ENCODE measurements around the gene ASB18.

The ASB18 gene

DNA sequence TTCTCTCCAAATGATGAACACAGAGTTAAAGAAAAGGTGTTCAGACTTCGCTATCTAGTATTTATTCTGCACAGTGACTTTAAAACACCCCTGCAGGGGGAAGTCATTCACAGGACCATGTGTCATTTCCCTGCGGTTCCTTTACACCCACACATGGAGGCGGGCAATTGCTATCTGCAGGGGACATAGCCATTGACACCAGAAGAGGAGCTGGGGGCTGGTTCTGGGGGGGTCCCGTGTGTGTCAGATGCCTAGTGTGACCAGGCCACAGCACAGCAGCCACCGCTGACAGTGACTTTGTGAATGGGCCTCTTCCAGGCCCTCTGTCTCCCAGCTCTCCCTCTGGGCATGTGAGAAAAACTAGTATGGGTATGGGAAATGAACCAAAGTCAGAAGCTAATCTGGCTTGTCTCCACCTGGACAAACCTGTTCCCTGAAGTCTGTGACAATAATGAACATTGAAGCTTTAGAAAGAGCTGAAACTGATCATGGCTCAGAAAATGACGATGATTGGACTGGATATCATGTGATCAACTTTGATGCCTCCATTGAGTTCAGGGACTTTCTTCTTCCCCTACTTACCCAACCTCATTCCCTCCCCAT is 88.6 kb downstream of the ASB18 start:
- no peak for DNase-seq (ENCODE audit: low read depth in 2 of 2)

DNA sequence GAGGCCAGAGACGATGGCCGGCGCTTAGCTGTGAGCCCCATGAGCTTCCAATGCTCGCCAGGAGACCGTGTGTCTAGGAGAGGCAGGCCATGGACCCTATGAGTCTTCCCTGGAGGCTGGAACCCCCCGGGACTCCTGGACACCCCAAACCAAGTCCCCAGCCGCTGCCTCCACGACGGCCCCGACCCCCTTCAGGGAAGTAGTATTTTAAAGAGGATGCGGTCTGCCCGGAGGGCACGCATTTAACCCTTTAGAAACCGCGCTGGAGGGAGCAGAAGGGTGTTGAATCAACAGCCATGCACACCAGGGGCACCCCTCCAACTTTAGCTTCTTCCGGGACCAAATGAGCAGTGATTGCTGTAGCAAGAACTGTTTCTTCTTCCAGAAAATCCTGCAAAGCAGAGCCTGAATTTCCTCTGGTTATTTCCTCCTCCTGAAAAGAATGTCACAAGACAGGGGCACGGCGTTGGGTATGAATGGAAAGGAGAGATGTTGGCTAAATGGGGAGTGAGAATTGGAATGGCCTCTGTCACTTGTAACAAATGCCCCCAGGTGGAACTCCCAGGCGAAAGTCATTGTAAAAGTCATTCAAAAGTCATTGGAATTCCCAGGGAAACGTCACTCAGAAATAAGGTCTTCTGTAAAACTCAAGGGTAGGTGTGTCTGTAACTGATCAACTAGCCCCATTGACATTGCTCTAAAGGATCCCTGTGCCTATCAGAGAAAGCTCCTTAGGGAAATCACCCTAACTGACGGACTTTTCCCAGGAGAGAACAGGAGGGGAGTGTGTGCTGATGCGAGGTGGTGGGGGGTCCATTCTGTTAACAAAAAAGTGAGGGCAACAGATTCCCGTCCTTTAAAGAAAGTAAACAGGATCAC is 90.2 kb downstream of the ASB18 start:
- DNase-seq (ENCODE audit: low read depth in 2 of 2) = no peak

- no peak for DNase-seq (ENCODE audit: low read depth in 2 of 2)
These were observed 91.0 kb downstream of the ASB18 start for GRCh38 chr2:236173036-236173728.

DNA sequence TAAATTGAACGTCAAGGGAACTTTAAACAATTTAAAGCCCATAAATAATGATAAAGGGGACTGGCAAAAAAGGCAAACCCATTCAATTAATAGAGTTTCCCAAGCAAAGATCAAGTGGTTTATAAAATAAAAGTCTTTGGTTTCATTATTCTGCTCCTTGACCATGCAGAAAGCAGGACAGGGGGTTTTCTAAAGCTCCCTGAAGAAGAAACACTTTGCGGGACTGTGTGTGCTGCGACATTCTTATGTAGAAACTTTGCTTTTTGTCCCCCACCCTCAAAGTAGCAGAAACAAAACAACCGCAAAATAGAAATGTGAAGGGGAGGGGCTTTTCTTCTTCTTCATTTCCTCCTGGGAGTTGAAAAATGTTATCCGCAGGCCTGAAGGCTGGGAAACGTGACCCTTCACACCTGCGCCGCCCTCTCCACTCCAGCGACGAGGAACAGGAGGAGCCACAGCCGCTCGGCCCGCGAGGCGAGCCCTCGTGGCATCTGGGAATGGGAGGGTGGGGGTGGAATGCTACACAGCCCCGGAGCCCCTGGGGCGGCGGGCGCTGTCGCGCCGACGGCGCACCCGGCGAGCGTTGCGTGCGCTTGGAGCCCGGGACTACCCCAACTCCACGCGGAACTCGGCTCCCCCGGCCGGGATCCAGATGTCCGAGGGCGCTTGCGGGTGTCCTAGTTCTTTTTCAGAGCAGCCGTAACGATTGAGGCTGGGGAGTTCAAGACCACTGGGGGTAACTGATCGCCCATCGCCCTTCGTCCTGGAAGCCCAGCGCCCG is 91.8 kb downstream of the ASB18 start:
- no peak for DNase-seq (ENCODE audit: low read depth in 2 of 2)

GRCh38 chr2:236171680-236172254 is 92.4 kb downstream of the ASB18 start:
- no peak for DNase-seq (ENCODE audit: low read depth in 2 of 2)

- DNase-seq (ENCODE audit: low read depth in 2 of 2) = no peak
These were observed 93.0 kb downstream of the ASB18 start for GRCh38 chr2:236171181-236171679.

DNA sequence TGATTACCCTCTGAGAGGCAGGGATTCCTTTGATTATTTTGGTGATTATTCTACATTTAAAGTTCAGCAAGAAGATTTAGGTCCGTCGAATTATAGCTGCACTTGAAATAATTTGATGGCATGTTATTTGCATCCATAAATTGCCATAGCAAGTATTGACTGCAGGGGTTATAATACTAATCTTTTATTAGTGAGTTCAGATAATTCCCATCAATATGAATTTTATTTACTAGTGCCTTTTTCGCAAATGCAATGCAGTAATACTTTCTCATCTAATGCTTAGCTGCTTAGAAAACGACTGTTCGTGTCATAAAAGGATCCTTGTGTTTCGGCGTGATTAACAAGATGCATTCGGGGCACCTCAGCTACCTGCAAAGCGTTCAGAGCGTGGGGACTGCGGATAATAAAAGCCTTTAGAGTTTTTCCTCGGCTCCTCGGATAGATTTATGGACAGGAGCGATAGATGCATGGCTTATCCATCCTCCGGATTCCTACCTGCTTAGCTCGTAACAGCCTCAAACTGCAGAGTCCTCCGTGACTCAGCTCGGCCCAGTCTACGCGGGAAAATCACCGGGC is 93.5 kb downstream of the ASB18 start:
- DNase-seq (ENCODE audit: low read depth in 2 of 2) = no peak

- no peak for DNase-seq (ENCODE audit: low read depth in 2 of 2)
These were observed 94.2 kb downstream of the ASB18 start for GRCh38 chr2:236169741-236170589.

- DNase-seq (ENCODE audit: low read depth in 2 of 2) = no peak
These were observed 95.0 kb downstream of the ASB18 start for GRCh38 chr2:236169151-236169721.

GRCh38 chr2:236168110-236169080 is 95.8 kb downstream of the ASB18 start, which contains the start of gene GBX2:
GBX2 (minus strand) TSS chr2:236168386; CDS start chr2:236167971, 415 bp downstream.
- DNase-seq (ENCODE audit: low read depth in 2 of 2) = no peak

DNA sequence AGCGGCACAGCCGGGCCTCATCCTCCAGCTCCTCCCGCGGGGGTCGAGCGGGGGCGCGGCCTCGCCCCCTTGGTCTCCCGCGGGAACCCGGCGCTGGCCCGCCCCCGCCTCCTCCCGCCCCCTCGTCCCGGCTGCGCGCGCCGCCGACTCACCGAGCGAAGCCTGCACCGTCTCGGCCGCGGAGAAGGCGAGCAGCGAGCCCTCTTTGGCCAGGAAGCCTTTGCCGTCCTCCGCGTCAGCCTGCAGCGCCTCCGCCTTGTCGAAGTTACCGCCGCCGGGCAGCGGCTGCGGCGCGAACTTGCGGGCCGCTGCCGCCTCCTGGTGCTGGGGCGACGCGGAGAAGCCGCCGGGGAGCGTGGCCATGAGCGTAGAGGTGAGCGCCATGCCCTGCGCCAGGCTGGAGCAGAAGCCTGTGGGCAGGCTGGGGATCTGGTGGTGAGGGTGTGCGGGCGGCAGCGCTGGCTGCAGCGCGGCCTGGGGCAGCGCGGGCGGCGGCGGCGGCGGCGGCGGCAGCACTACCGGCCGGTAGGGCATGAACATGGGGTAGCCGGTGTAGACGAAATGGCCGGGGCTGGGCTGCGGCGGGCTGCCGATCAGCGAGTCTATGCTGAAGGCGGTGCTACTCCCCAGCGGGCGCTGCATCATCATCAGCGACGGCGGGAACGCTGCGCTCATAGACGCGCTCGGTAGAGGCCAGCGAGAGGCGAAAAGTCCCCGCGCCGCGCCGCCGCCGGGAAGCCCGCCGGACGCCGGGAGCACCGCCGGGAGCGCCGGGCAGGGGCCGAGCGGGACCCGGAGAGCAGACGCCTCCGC is 96.7 kb downstream of the ASB18 start:
- no peak for DNase-seq (ENCODE audit: low read depth in 2 of 2)

GRCh38 chr2:236166796-236167296 is 97.4 kb downstream of the ASB18 start:
- no peak for DNase-seq (ENCODE audit: low read depth in 2 of 2)

DNA sequence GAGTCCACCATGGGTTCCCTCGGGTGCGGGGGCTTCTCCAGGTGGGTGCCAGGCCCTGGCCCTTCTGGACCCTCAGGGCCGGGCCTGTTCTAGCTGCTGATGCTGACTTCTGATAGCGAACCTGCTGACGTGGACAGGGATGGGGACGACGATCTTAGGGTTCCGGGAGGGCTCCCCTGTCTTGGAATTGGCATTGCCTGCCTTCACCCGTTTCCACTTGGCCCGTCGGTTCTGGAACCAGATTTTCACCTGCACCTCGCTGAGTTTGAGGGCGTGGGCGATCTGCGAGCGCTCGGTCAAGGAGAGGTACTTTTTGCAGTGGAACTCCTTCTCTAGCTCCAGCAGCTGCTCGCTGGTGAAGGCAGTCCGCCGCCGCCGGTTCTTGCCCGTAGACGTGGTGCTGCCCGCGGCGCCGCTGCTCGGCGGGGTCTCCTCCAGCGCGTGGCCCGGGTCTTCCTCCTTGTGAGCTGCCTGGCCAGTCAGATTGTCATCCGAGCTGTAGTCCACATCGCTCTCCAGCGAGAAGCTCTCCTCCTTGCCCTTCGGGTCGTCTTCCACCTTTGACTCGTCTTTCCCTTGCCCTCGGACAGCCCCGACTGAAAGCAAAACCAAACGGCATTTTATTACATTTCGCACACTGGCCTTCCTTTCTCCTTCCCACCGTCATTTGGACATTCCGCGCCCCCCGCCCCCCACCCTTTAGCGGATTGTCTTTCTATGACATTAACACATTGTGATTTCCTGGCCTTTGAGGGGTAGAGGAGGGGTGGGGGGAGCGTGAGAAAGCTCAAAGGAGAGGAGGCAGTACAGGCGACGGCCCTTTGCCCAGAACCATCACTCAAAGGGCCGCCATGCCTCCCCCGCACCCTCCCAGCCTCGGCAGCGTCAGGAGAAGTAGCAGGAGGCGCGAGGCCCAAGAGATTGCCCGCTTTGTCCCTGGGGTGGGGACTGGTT is 98.1 kb downstream of the ASB18 start:
- DNase-seq (ENCODE audit: low read depth in 2 of 2) = no peak

- DNase-seq (ENCODE audit: low read depth in 2 of 2) = no peak
These were observed 99.0 kb downstream of the ASB18 start for GRCh38 chr2:236164925-236165841.
